H1 (cell line): ENCODE measurements around the gene TSGA10. TPM values are rescaled to one million over a fixed set of nuclear protein-coding genes. Genes with fewer than 3 reads are reported as not detected.
A peak's percentile ranks its signal among the peaks of the same experiment; 100 is the strongest.

Experiments used
- CTCF ChIA-PET: fragments of 300-600 bp; sonication (Branson Sonifier 250); formaldehyde crosslinking; loops from one replicate; lab custom pipeline; 2021; ENCODE audit not compliant: partially characterized antibody; lab: Charles Lee
- POLR2A ChIA-PET: fragments of 300-600 bp; sonication (Branson Sonifier 250); formaldehyde crosslinking; loops from one replicate; lab custom pipeline; 2021; ENCODE audit warnings: inconsistent platforms; ENCODE audit not compliant: partially characterized antibody; lab: Charles Lee
- DNase-seq, 2 experiments: peaks; one replicate each; pipeline versions ENCODE4 v3.0.0 to v3.0.0-alpha.2; 2010 to 2022; ENCODE audit warnings: low spot score in 2 of 2, low read depth in 1 of 2, mixed read lengths in 1 of 2
- FAIRE-seq: peaks from 2 replicates; lab custom pipeline; 2011; peaks lifted over from hg19 to GRCh38; lab: Jason Lieb, UNC
- H2AFZ ChIP-seq: 2 replicates; pipeline ENCODE4 v1.8.1; 2012; ENCODE audit warnings: low read length, inconsistent platforms
- H2AK5ac ChIP-seq: 2 replicates; pipeline ENCODE4 v1.6.1; 2013; ENCODE audit warnings: low read depth, low read length
- H2BK120ac ChIP-seq: replicated peaks from 2 replicates; pipeline ENCODE3; 2013; ENCODE audit warnings: low read depth, low read length, inconsistent platforms
- H2BK12ac ChIP-seq: 2 replicates; pipeline ENCODE4 v1.6.1; 2013; ENCODE audit warnings: low read depth, low read length
- H2BK15ac ChIP-seq: 2 replicates; pipeline ENCODE4 v1.6.1; 2013; ENCODE audit warnings: low read length
- H2BK20ac ChIP-seq: 2 replicates; pipeline ENCODE4 v1.6.1; 2013; ENCODE audit warnings: low read length
- H2BK5ac ChIP-seq: 2 replicates; pipeline ENCODE4 v1.6.1; 2013; ENCODE audit warnings: low read depth, low read length
- H3K14ac ChIP-seq: 2 replicates; pipeline ENCODE4 v1.6.1; 2013; ENCODE audit warnings: inconsistent platforms; ENCODE audit not compliant: insufficient read length
- H3K18ac ChIP-seq: 2 replicates; pipeline ENCODE4 v1.6.1; 2013; ENCODE audit warnings: low read length; ENCODE audit errors: extremely low read depth
- H3K23ac ChIP-seq: 2 replicates; pipeline ENCODE4 v1.6.1; 2013; ENCODE audit warnings: inconsistent platforms; ENCODE audit not compliant: insufficient read length
- H3K23me2 ChIP-seq: 2 replicates; pipeline ENCODE4 v1.6.1; 2013; ENCODE audit warnings: low read depth, low read length
- H3K27ac ChIP-seq: 2 replicates; pipeline ENCODE4 v1.6.1; 2011; ENCODE audit warnings: low read depth, low read length, inconsistent platforms
- H3K27me3 ChIP-seq, 4 experiments: replicated peaks in 1 of 4; 1 replicate in 1 of 4; 2 replicates in 3 of 4; pipeline versions ENCODE4 v1.6.1 to v1.8.1; 2011 to 2013; ENCODE audit warnings: low read length in 3 of 4, mild to moderate bottlenecking in 3 of 4, inconsistent platforms in 2 of 4, mixed read lengths in 2 of 4, moderate library complexity in 1 of 4; ENCODE audit not compliant: control insufficient read depth in 3 of 4, insufficient read depth in 3 of 4; ENCODE audit errors: extremely low read depth in 1 of 4
- H3K36me3 ChIP-seq, 4 experiments: 2 replicates each; pipeline versions ENCODE4 v1.6.1 to v1.8.1; 2011 to 2013; ENCODE audit warnings: mild to moderate bottlenecking in 4 of 4, low read length in 3 of 4, moderate library complexity in 2 of 4, control low read depth in 1 of 4, inconsistent platforms in 1 of 4; ENCODE audit not compliant: insufficient read depth in 4 of 4, control insufficient read depth in 2 of 4
- H3K4ac ChIP-seq: replicated peaks from 2 replicates; pipeline ENCODE3; 2013; ENCODE audit warnings: low read length, low read depth, mixed read lengths, inconsistent platforms; ENCODE audit not compliant: insufficient read length
- H3K4me1 ChIP-seq, 4 experiments: replicated peaks in 1 of 4; 1 replicate in 1 of 4; 2 replicates in 3 of 4; pipeline versions ENCODE4 v1.6.1 to v1.8.1; 2011 to 2013; ENCODE audit warnings: low read length in 3 of 4, inconsistent platforms in 2 of 4, mixed read lengths in 1 of 4; ENCODE audit not compliant: insufficient read depth in 4 of 4, control insufficient read depth in 3 of 4
- H3K4me2 ChIP-seq, 2 experiments: 2 replicates each; pipeline versions ENCODE4 v1.6.1 to v1.8.1; 2011 to 2013; ENCODE audit warnings: low read depth in 2 of 2, low read length in 2 of 2, control low read depth in 1 of 2, inconsistent platforms in 1 of 2, mild to moderate bottlenecking in 1 of 2; ENCODE audit not compliant: insufficient read depth in 1 of 2
- H3K4me3 ChIP-seq, 4 experiments: fragments of 200-600, 300-600 bp in 1 of 4; sonication (generic), shearing (Covaris generic), sonication (Bioruptor Twin) in 1 of 4; 2 replicates each; pipeline versions ENCODE4 v1.5.1 to v1.8.1; 2011 to 2016; ENCODE audit warnings: low read length in 4 of 4, low read depth in 3 of 4, control low read depth in 2 of 4, inconsistent platforms in 2 of 4, mild to moderate bottlenecking in 2 of 4, mixed read lengths in 1 of 4, moderate library complexity in 1 of 4; ENCODE audit not compliant: insufficient read depth in 2 of 4; ENCODE audit errors: extremely low read depth in 1 of 4
- H3K56ac ChIP-seq: replicated peaks from 2 replicates; pipeline ENCODE3; 2013; ENCODE audit warnings: low read depth, mild to moderate bottlenecking, mixed read lengths, low read length, inconsistent platforms; ENCODE audit not compliant: insufficient read length
- H3K79me1 ChIP-seq: 2 replicates; pipeline ENCODE4 v1.6.1; 2013; ENCODE audit warnings: low read depth, low read length, control low read depth
- H3K79me2 ChIP-seq, 2 experiments: 2 replicates each; pipeline versions ENCODE4 v1.6.1 to v1.8.1; 2012 to 2013; ENCODE audit warnings: low read length in 2 of 2, mild to moderate bottlenecking in 2 of 2, inconsistent platforms in 1 of 2; ENCODE audit not compliant: insufficient read depth in 2 of 2, control insufficient read depth in 1 of 2
- H3K9ac ChIP-seq, 4 experiments: replicated peaks in 1 of 4; 1 replicate in 1 of 4; 2 replicates in 3 of 4; pipeline versions ENCODE4 v1.6.1 to v1.8.1; 2011 to 2013; ENCODE audit warnings: low read depth in 3 of 4, low read length in 3 of 4, control low read depth in 2 of 4, mild to moderate bottlenecking in 2 of 4, moderate library complexity in 2 of 4, inconsistent platforms in 1 of 4; ENCODE audit errors: extremely low read depth in 1 of 4
- H3K9me3 ChIP-seq, 2 experiments: 2 replicates each; pipeline versions ENCODE4 v1.6.1 to v1.8.1; 2012 to 2013; ENCODE audit warnings: mild to moderate bottlenecking in 2 of 2, moderate library complexity in 2 of 2, control low read depth in 1 of 2, inconsistent platforms in 1 of 2, low read depth in 1 of 2, low read length in 1 of 2, mixed read lengths in 1 of 2; ENCODE audit not compliant: insufficient read depth in 2 of 2
- H4K20me1 ChIP-seq, 2 experiments: replicated peaks in 1 of 2; 2 replicates each; pipeline versions ENCODE3 to v1.8.1; 2011 to 2013; ENCODE audit warnings: inconsistent platforms in 2 of 2, low read length in 2 of 2, mild to moderate bottlenecking in 1 of 2; ENCODE audit not compliant: insufficient read depth in 2 of 2, control insufficient read depth in 1 of 2
- H4K5ac ChIP-seq: 2 replicates; pipeline ENCODE4 v1.6.1; 2013; ENCODE audit warnings: low read length, low read depth, mixed read lengths, inconsistent platforms; ENCODE audit not compliant: insufficient read length
- H4K8ac ChIP-seq: 2 replicates; pipeline ENCODE4 v1.8.0; 2013; ENCODE audit warnings: mild to moderate bottlenecking, moderate library complexity, low read length, inconsistent platforms; ENCODE audit not compliant: insufficient read depth; ENCODE audit errors: extremely low read depth
- H4K91ac ChIP-seq: replicated peaks from 2 replicates; pipeline ENCODE3; 2013; ENCODE audit warnings: low read length, mixed read lengths, inconsistent platforms; ENCODE audit not compliant: insufficient read length
- BCL11A ChIP-seq, 2 experiments: IDR thresholded peaks; one replicate each; pipeline ENCODE4 v1.6.1; 2011; ENCODE audit warnings: low read depth in 2 of 2, low read length in 2 of 2, mild to moderate bottlenecking in 2 of 2
- JUND ChIP-seq: IDR thresholded peaks from 2 replicates; pipeline ENCODE4 v1.6.1; 2011; ENCODE audit warnings: mild to moderate bottlenecking, improper control_type of control experiment, low read length
- KDM1A ChIP-seq: fragments of 200-600, 300-600 bp; sonication (generic); IDR thresholded peaks from 2 replicates; pipeline ENCODE4 v1.7.1; 2016; ENCODE audit warnings: mild to moderate bottlenecking, low read length, borderline replicate concordance
- KDM4A ChIP-seq: IDR thresholded peaks from one replicate; pipeline ENCODE4 v1.7.1; 2012; ENCODE audit warnings: low read depth, mild to moderate bottlenecking, moderate library complexity, low read length, inconsistent platforms; ENCODE audit not compliant: severe bottlenecking
- KDM5A ChIP-seq: fragments of 200-600 bp; IDR thresholded peaks from 2 replicates; pipeline ENCODE4 v1.7.1; 2012; ENCODE audit warnings: mild to moderate bottlenecking, low read length, inconsistent platforms, mixed read lengths
- POLR2AphosphoS5 ChIP-seq: IDR thresholded peaks from 2 replicates; pipeline ENCODE4 v1.6.1; 2011; ENCODE audit warnings: low read depth, low read length
- RBBP5 ChIP-seq: IDR thresholded peaks from 2 replicates; pipeline ENCODE4 v1.7.1; 2012; ENCODE audit warnings: low read depth, mild to moderate bottlenecking, inconsistent platforms, low read length, moderate library complexity, borderline replicate concordance
- RNF2 ChIP-seq: fragments of 200-900, 300-1000 bp; sonication (generic); IDR thresholded peaks from 2 replicates; pipeline ENCODE4 v1.7.1; 2016; ENCODE audit warnings: borderline replicate concordance, low read depth, mild to moderate bottlenecking, antibody characterized with exemption, low read length; ENCODE audit not compliant: poor library complexity, severe bottlenecking; ENCODE audit errors: missing control alignments
- SIN3A ChIP-seq, 2 experiments: IDR thresholded peaks in 1 of 2; conservative IDR thresholded peaks in 1 of 2; 2 replicates each; pipeline ENCODE4 v1.6.1; 2011 to 2012; ENCODE audit warnings: low read length in 2 of 2, improper control_type of control experiment in 1 of 2, low read depth in 1 of 2, mild to moderate bottlenecking in 1 of 2
- TBP ChIP-seq: IDR thresholded peaks from 2 replicates; pipeline ENCODE4 v1.6.1; 2011; ENCODE audit warnings: low read depth, low read length, improper control_type of control experiment
- WGBS, 2 experiments: shearing (Covaris generic) in 1 of 2; methylation state at CpG; one replicate each; pipeline versions ENCODE4 v1.1.6 to v1.1.7; 2013 to 2015; ENCODE audit warnings: low lambda C conversion rate in 2 of 2, mixed read lengths in 2 of 2, inconsistent platforms in 1 of 2, low coverage in 1 of 2, missing lambda C conversion rate in 1 of 2; ENCODE audit not compliant: insufficient replicate concordance in 2 of 2, insufficient coverage in 1 of 2, insufficient read length in 1 of 2; ENCODE audit errors: extremely low coverage in 1 of 2, missing lambda C conversion rate in 1 of 2; 5-methylcytosine and 5-hydroxymethylcytosine counted together
- polyA plus RNA-seq, 7 experiments: library from polyadenylated mRNA; depleted of rRNA in 3 of 7; stranded (reverse) in 5 of 7; unstranded in 2 of 7; fragments of >200 nt in 5 of 7; fragments of 200-250 nt in 2 of 7; gene quantifications; 1 replicate in 5 of 7; 2 replicates in 1 of 7; 4 replicates in 1 of 7; pipeline versions ENCODE4 v1.2.1 to v1.2.3, GENCODE V29; 2011 to 2013; ENCODE audit warnings: missing spikeins in 2 of 7, mixed read lengths in 2 of 7
- total RNA-seq: library from RNA; stranded (reverse); fragmentation: NEBNext Ultra II Directional; extraction: Animal tissue kit (Norgen Biotek cat#: 25700); gene quantifications from 2 replicates; pipeline ENCODE4 v1.2.1, GENCODE V29; 2021
- TF ChIP-seq, protein P1 (sequence below): IDR thresholded peaks from 2 replicates; pipeline ENCODE4 v1.6.1; 2012; ENCODE audit warnings: inconsistent platforms

The TSGA10 gene
- total and polyA plus RNA-seq, 2 of the 8 experiments (the other 6 are each of a cell fraction or from before 2014, with no cell fraction given) = 2.2 to 7.4 TPM

- Histone ChIP-seq H3K18ac (peak overlapping the region; percentile 36; the same call in 1 of the 2 replicates), H4K91ac (no peak overlapping the region), H3K14ac (no peak overlapping the region), H3K23me2 (peaks cover 9% of the 10 kb centered on the region), H2BK5ac (0 out of 2 replicates have a peak overlapping the region, but pooled peaks have one; percentile 81), H2BK12ac (no peak overlapping the region), H3K4me1 (no peaks in the 10 kb centered on the region; a peak in 3 of 7 replicates), H3K79me2 (peaks cover 0 to 5% of the 10 kb centered on the region in 2 experiments; a peak in 1 of 4 replicates), H2BK20ac (no peak overlapping the region), H4K8ac (no peak overlapping the region), H4K5ac (peak overlapping the region; percentile 70), H3K9ac (peak overlapping the region in 2 of 4 experiments; percentile 35 to 44; a peak in 3 of 7 replicates), H3K4ac (no peak overlapping the region), H2AFZ (0 out of 2 replicates have a peak overlapping the region, but pooled peaks have one; percentile 77), H3K4me2 (peak overlapping the region; percentile 86 to 89), H3K9me3 (peaks cover 4 to 6% of the 10 kb centered on the region in 2 experiments; a peak in 1 of 4 replicates), H4K20me1 (no peaks in the 10 kb centered on the region), H3K56ac (no peak overlapping the region), H2BK15ac (no peak overlapping the region), H3K27me3 (no peaks in the 10 kb centered on the region), H3K36me3 (peaks cover 0 to 3% (median 0%) of the 10 kb centered on the region in 4 experiments; a peak in 1 of 8 replicates), H3K27ac (no peak overlapping the region), H3K4me3 (peak overlapping the region; percentile 65 to 83 (median 82)), H3K23ac (no peak overlapping the region), H2BK120ac (no peak overlapping the region), H2AK5ac (no peak overlapping the region), H3K79me1 (no peaks in the 10 kb centered on the region)
- ChIA-PET POLR2A (interaction anchor here (0.6 to 5.0 kb wide), 11 partner anchors 13 to 1493 kb away, joined by 3 to 45 read pairs (median 4); partner anchors contain the start of genes LIPT1, MITD1, MRPL30 and TSGA10), CTCF (interaction anchor here (1.1 kb wide), 1 partner anchor 39 kb away, joined by 3 read pairs; no protein-coding TSS in a partner anchor)
- FAIRE-seq (no peak), DNase-seq (no peak)
- 1% methylated on average over 17 of the region's 21 CpGs; no CpG with 5 or more reads in 1 of the 2 experiments for WGBS, 2 experiments
- no peak for TF ChIP-seq JUND
- peak; percentile 19 for TF ChIP-seq KDM4A
- no peak for TF ChIP-seq KDM5A
- no peak for TF ChIP-seq KDM1A
- TF ChIP-seq BCL11A (IDR thresholded peaks at IDR 0.05; ENCODE audit: low read depth in 2 of 2, low read length in 2 of 2) = no peak
- 0 out of 2 replicates have a peak, but pooled peaks have one; percentile 81 for TF ChIP-seq RBBP5
- no peak for TF ChIP-seq RNF2
- TF ChIP-seq TBP = no peak
- no peak for TF ChIP-seq POLR2AphosphoS5
- TF ChIP-seq SIN3A (conservative IDR thresholded peaks at IDR 0.05 in 1 of 2, IDR thresholded peaks at IDR 0.05 in 1 of 2; ENCODE audit: low read depth in 1 of 2, low read length in 2 of 2) = 0 out of 4 replicates have a peak, but pooled peaks of 1 of the 2 experiments have one; percentile 24
- TF ChIP-seq, protein P1, sequence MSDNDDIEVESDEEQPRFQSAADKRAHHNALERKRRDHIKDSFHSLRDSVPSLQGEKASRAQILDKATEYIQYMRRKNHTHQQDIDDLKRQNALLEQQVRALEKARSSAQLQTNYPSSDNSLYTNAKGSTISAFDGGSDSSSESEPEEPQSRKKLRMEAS = peak; percentile 79
Observed at GRCh38 chr2:99140860-99141109, 14.0 kb downstream of the TSGA10 start.
